Measurements from ENCODE around the gene AFM. TPM values are rescaled to one million over a fixed set of nuclear protein-coding genes. Genes with fewer than 3 reads are reported as not detected.

The AFM gene
- total RNA-seq, 2 experiments from 2014 or later: not detected

- H3K4me3 Mint-ChIP-seq: no peak overlapping the region
- no peak for ATAC-seq
- intact Hi-C loops (cut with DNase I, micrococcal nuclease): loop anchor here (10.0 kb wide), 2 partner anchors 95 to 695 kb away; no protein-coding TSS in a partner anchor
- no peak for DNase-seq
- no peaks in the 10 kb centered on the region for H3K36me3 Mint-ChIP-seq (ENCODE audit: low read depth)
- ChIA-PET CTCF (interaction anchor here (1.5 kb wide), 1 partner anchor 129 kb away, joined by 4 read pairs; no protein-coding TSS in a partner anchor), POLR2A (no interaction called here)
- peaks cover 9% of the 10 kb centered on the region for H3K27me3 Mint-ChIP-seq
- H3K27ac Mint-ChIP-seq: no peak overlapping the region
- no peaks in the 10 kb centered on the region for H3K4me1 Mint-ChIP-seq
- H3K9me3 Mint-ChIP-seq (ENCODE audit: low read depth): no peaks in the 10 kb centered on the region
Measured at GRCh38 chr4:73439991-73440390, 41.6 kb upstream of the AFM start.

- Mint-ChIP-seq H3K27me3 (peaks cover 9% of the 10 kb centered on the region), H3K36me3 (ENCODE audit: low read depth) (no peaks in the 10 kb centered on the region), H3K9me3 (ENCODE audit: low read depth) (no peaks in the 10 kb centered on the region), H3K4me3 (no peak overlapping the region), H3K4me1 (no peaks in the 10 kb centered on the region), H3K27ac (no peak overlapping the region)
- no peak for ATAC-seq
- ChIA-PET CTCF (no interaction called here), POLR2A (no interaction called here)
- intact Hi-C loops (cut with DNase I, micrococcal nuclease): loop anchor here (10.0 kb wide), 2 partner anchors 96 to 694 kb away; no protein-coding TSS in a partner anchor
- DNase-seq: no peak
Measured at GRCh38 chr4:73440653-73441052, 40.9 kb upstream of the AFM start.

GRCh38 chr4:73442275-73442674 is 39.3 kb upstream of the AFM start:
- intact Hi-C loops (cut with DNase I, micrococcal nuclease): loop anchor here (10.0 kb wide), 2 partner anchors 97 to 693 kb away; no protein-coding TSS in a partner anchor
- no peaks in the 10 kb centered on the region for H3K36me3 Mint-ChIP-seq (ENCODE audit: low read depth)
- POLR2A ChIA-PET: no interaction called here
- H3K9me3 Mint-ChIP-seq (ENCODE audit: low read depth): no peaks in the 10 kb centered on the region
- H3K4me3 Mint-ChIP-seq: no peak overlapping the region
- H3K27ac Mint-ChIP-seq: no peak overlapping the region
- no peaks in the 10 kb centered on the region for H3K4me1 Mint-ChIP-seq
- ATAC-seq (no peak), DNase-seq (no peak)
- peaks cover 13% of the 10 kb centered on the region for H3K27me3 Mint-ChIP-seq
- CTCF ChIA-PET: interaction anchor here (1.0 kb wide), 1 partner anchor 130 kb away, joined by 4 read pairs; no protein-coding TSS in a partner anchor

GRCh38 chr4:73443224-73443623 is 38.3 kb upstream of the AFM start:
- Mint-ChIP-seq H3K36me3 (ENCODE audit: low read depth) (no peaks in the 10 kb centered on the region), H3K9me3 (ENCODE audit: low read depth) (no peaks in the 10 kb centered on the region), H3K27me3 (peaks cover 14% of the 10 kb centered on the region), H3K4me1 (no peaks in the 10 kb centered on the region), H3K4me3 (no peak overlapping the region), H3K27ac (no peak overlapping the region)
- DNase-seq: no peak
- no peak for ATAC-seq
- CTCF ChIA-PET: interaction anchor here (0.7 to 1.3 kb wide), 4 partner anchors 11 to 131 kb away, joined by 3 to 6 read pairs (median 4); no protein-coding TSS in a partner anchor
- POLR2A ChIA-PET: no interaction called here
- intact Hi-C loops (cut with DNase I, micrococcal nuclease): loop anchor here (10.0 kb wide), 2 partner anchors 98 to 692 kb away; no protein-coding TSS in a partner anchor

DNA sequence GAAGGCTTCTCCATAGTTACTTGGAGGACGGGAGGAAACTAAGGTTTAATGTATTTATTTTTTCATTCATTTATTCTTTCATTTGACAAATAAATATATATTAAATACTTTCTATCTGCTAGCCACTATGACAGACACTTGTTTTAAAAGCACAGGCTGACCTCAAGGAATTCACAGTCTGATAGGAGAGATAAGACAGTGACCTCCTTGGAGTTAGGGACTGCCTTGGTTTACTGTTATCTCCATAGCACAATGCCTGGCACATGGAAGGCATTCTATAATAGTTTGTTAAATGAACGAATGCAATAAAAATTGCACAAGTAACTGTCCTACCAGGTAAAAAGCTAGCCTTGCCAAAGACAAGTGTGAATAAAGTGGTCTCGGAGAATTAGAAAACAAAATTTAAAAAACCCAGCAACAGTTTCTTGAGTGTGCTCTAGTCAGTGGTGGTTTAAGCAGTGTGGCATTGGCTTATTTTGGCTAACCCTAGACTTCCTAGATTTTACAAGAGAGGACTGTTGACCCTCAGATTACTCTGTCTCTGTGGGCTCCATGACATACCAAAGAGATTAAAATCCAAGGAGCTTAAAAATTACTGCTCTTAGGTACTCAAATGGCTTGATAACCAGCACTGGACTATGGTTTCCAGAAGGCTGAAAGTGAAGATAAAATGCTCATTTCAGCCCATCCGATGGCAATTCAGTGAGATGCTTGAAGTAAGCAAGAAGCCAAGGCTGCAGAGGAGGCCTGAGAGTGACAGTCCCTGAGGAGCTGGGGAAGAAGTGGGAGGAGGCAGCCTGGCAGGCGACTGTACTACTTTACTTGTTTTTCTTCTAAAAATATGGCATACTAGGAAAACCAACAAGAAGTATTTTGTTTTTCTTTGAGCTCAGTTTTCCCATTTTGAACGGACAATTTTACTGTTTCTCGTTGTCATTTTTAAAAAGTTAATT is 35.9 kb upstream of the AFM start:
- CTCF ChIA-PET: interaction anchor here (0.8 to 2.7 kb wide), 29 partner anchors 8 to 1150 kb away, joined by 3 to 25 read pairs (median 4); partner anchors contain the start of gene AFP
- Mint-ChIP-seq H3K36me3 (ENCODE audit: low read depth) (no peaks in the 10 kb centered on the region), H3K27me3 (peaks cover 14% of the 10 kb centered on the region), H3K4me1 (no peaks in the 10 kb centered on the region), H3K27ac (no peak overlapping the region), H3K4me3 (no peak overlapping the region), H3K9me3 (ENCODE audit: low read depth) (no peaks in the 10 kb centered on the region)
- intact Hi-C loops (cut with DNase I, micrococcal nuclease): loop anchor here (1.0 to 10.0 kb wide), 4 partner anchors 101 to 689 kb away; no protein-coding TSS in a partner anchor
- no peak for ATAC-seq
- POLR2A ChIA-PET: interaction anchor here (0.6 to 0.7 kb wide), 2 partner anchors 11 to 28 kb away, joined by 3 read pairs; no protein-coding TSS in a partner anchor
- no peak for DNase-seq

- Mint-ChIP-seq H3K27me3 (peaks cover 14% of the 10 kb centered on the region), H3K4me1 (no peaks in the 10 kb centered on the region), H3K9me3 (ENCODE audit: low read depth) (no peaks in the 10 kb centered on the region), H3K4me3 (no peak overlapping the region), H3K36me3 (ENCODE audit: low read depth) (no peaks in the 10 kb centered on the region), H3K27ac (no peak overlapping the region)
- DNase-seq: no peak
- intact Hi-C loops (cut with DNase I, micrococcal nuclease): loop anchor here (1.0 to 10.0 kb wide), 4 partner anchors 102 to 688 kb away; no protein-coding TSS in a partner anchor
- ATAC-seq: peak; percentile 83
- POLR2A ChIA-PET: interaction anchor here (0.6 kb wide), 1 partner anchor 10 kb away, joined by 3 read pairs; no protein-coding TSS in a partner anchor
- CTCF ChIA-PET: interaction anchor here (0.8 to 2.7 kb wide), 29 partner anchors 9 to 283 kb away, joined by 3 to 25 read pairs (median 4); partner anchors contain the start of gene AFP
Measured at GRCh38 chr4:73446336-73446938, 35.1 kb upstream of the AFM start.

- ChIA-PET CTCF (interaction anchor here (2.7 kb wide), 1 partner anchor 135 kb away, joined by 25 read pairs; no protein-coding TSS in a partner anchor), POLR2A (no interaction called here)
- Mint-ChIP-seq H3K4me1 (no peaks in the 10 kb centered on the region), H3K4me3 (no peak overlapping the region), H3K9me3 (ENCODE audit: low read depth) (no peaks in the 10 kb centered on the region), H3K27ac (no peak overlapping the region), H3K27me3 (peaks cover 10% of the 10 kb centered on the region), H3K36me3 (ENCODE audit: low read depth) (no peaks in the 10 kb centered on the region)
- DNase-seq (no peak), ATAC-seq (no peak)
- intact Hi-C loops (cut with DNase I, micrococcal nuclease): loop anchor here (2.0 to 10.0 kb wide), 3 partner anchors 103 to 687 kb away; no protein-coding TSS in a partner anchor
Measured at GRCh38 chr4:73447671-73448070, 33.9 kb upstream of the AFM start.

DNA sequence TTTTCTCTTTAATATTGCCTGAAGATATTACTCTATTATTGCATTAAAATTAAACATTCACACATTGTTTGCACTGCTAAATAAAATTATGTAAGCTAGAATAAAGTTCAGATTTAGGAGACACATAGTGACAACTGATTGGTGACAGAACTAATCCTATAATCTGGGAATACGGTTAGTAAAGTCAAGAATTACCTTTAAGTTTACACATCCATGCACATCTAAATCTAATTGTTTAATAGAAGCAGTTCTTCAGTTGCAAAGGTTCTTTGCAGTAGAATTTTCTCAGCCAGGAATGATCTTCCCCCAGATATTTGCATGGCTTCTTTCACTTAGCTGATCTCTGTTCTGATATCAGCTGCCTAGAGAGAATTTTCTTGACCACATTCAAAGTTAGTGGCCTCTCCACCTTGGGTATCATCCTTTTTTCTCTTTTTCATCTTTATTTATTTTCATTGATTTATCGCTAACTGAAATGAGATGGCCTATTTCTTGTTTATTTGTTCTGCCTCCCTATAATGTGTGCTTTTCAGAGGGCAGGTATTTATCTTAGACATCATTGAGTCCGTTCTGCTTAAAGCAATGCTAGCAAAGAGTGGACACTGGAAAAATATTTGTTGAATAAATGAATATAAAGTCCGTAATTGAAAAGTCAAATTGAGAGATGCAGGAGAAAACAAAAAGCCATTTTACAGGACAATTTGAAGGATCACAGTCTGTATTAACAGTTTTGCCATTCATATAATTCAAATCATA is 32.9 kb upstream of the AFM start:
- Mint-ChIP-seq H3K27me3 (peaks cover 10% of the 10 kb centered on the region), H3K4me3 (no peak overlapping the region), H3K36me3 (ENCODE audit: low read depth) (no peaks in the 10 kb centered on the region), H3K4me1 (no peaks in the 10 kb centered on the region), H3K27ac (no peak overlapping the region), H3K9me3 (ENCODE audit: low read depth) (no peaks in the 10 kb centered on the region)
- ATAC-seq: no peak
- POLR2A ChIA-PET: no interaction called here
- DNase-seq: no peak
- intact Hi-C loops (cut with DNase I, micrococcal nuclease): loop anchor here (10.0 kb wide), 2 partner anchors 104 to 686 kb away; no protein-coding TSS in a partner anchor
- CTCF ChIA-PET: interaction anchor here (1.0 kb wide), 1 partner anchor 10 kb away, joined by 3 read pairs; no protein-coding TSS in a partner anchor

GRCh38 chr4:73450398-73451004 is 31.0 kb upstream of the AFM start:
- H3K36me3 Mint-ChIP-seq (ENCODE audit: low read depth): no peaks in the 10 kb centered on the region
- H3K4me1 Mint-ChIP-seq: no peaks in the 10 kb centered on the region
- ATAC-seq (no peak), DNase-seq (no peak)
- peaks cover 10% of the 10 kb centered on the region for H3K27me3 Mint-ChIP-seq
- no peak overlapping the region for H3K27ac Mint-ChIP-seq
- POLR2A ChIA-PET: no interaction called here
- intact Hi-C loops (cut with DNase I, micrococcal nuclease): no loop called here
- no peaks in the 10 kb centered on the region for H3K9me3 Mint-ChIP-seq (ENCODE audit: low read depth)
- CTCF ChIA-PET: no interaction called here
- no peak overlapping the region for H3K4me3 Mint-ChIP-seq

DNA sequence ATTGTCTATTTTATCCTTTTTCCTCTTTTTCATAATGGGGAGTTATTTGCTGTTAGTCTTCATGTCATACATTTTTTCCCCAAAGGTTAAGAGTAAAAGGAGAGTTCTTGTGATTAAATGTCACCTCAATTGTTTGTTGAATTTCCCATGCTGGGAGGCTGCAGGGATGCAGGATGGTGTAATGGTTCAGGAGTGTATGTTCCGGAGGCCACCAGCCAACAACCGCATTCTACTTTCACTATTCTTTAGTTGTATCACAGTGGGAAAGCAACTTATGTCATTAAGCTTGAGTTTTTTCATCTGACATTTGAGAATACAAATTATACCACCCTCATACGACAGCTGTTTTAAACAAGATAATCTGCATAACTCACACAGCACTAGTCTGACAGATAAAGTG is 30.1 kb upstream of the AFM start:
- Mint-ChIP-seq H3K27me3 (peaks cover 11% of the 10 kb centered on the region), H3K4me3 (no peak overlapping the region), H3K36me3 (ENCODE audit: low read depth) (no peaks in the 10 kb centered on the region), H3K9me3 (ENCODE audit: low read depth) (no peaks in the 10 kb centered on the region), H3K27ac (no peak overlapping the region), H3K4me1 (no peaks in the 10 kb centered on the region)
- ATAC-seq: no peak
- CTCF ChIA-PET: interaction anchor here (1.5 kb wide), 1 partner anchor 13 kb away, joined by 5 read pairs; no protein-coding TSS in a partner anchor
- intact Hi-C loops (cut with DNase I, micrococcal nuclease): no loop called here
- no peak for DNase-seq
- POLR2A ChIA-PET: no interaction called here
